IMR-90 (cell line): ENCODE measurements around the gene FAAP100. TPM values are rescaled to one million over a fixed set of nuclear protein-coding genes. Genes with fewer than 3 reads are reported as not detected.

Experiments used
- ATAC-seq: fragments of 200-7000 bp; cut with Tn5 transposase; 2 replicates; pipeline ENCODE4 v1.9.1; 2020; ENCODE audit warnings: low read depth, mild to moderate bottlenecking, moderate library complexity
- BruUV-seq: library from RNA; stranded (reverse); fragments of 400-500 nt; replicated peaks from 2 replicates; lab custom pipeline; 2021; lab: Mats Ljungman, UMichigan
- CTCF ChIA-PET: fragments of 300-600 bp; formaldehyde crosslinking; extraction: SDS; loops from one replicate; lab custom pipeline; 2021; ENCODE audit warnings: antibody characterized with exemption; lab: Yijun Ruan, JAX
- POLR2A ChIA-PET: fragments of 300-600 bp; sonication (Branson Sonifier 250); formaldehyde crosslinking; loops from one replicate; lab custom pipeline; 2022; ENCODE audit warnings: antibody characterized with exemption; ENCODE audit not compliant: unreplicated experiment; lab: Charles Lee
- DNase-seq: peaks from one replicate; pipeline ENCODE4 v3.0.0; 2013
- H2AFZ ChIP-seq: replicated peaks from 2 replicates; pipeline ENCODE3; 2013; ENCODE audit warnings: low read length, mild to moderate bottlenecking; ENCODE audit not compliant: poor library complexity
- H2AK5ac ChIP-seq: 2 replicates; pipeline ENCODE4 v1.6.1; 2013; ENCODE audit warnings: low read depth, low read length, inconsistent platforms
- H2AK9ac ChIP-seq: replicated peaks from 2 replicates; pipeline ENCODE3; 2013; ENCODE audit warnings: mild to moderate bottlenecking, low read depth, low read length, moderate library complexity; ENCODE audit not compliant: poor library complexity
- H2BK120ac ChIP-seq: 2 replicates; pipeline ENCODE4 v1.6.1; 2013; ENCODE audit warnings: low read depth, low read length, inconsistent platforms
- H2BK15ac ChIP-seq: 3 replicates; pipeline ENCODE4 v1.6.1; 2013; ENCODE audit warnings: low read depth, low read length, inconsistent platforms
- H2BK20ac ChIP-seq: 2 replicates; pipeline ENCODE4 v1.6.1; 2013; ENCODE audit warnings: low read depth, mild to moderate bottlenecking, inconsistent platforms, low read length, moderate library complexity
- H2BK5ac ChIP-seq: 2 replicates; pipeline ENCODE4 v1.6.1; 2013; ENCODE audit warnings: mild to moderate bottlenecking, low read depth, low read length, inconsistent platforms; ENCODE audit not compliant: poor library complexity, severe bottlenecking
- H3K14ac ChIP-seq: replicated peaks from 2 replicates; pipeline ENCODE4 v1.6.1; 2013; ENCODE audit warnings: low read depth, low read length, inconsistent platforms
- H3K18ac ChIP-seq: 2 replicates; pipeline ENCODE4 v1.6.1; 2013; ENCODE audit warnings: low read depth, low read length, control low read depth
- H3K23ac ChIP-seq: 2 replicates; pipeline ENCODE4 v1.6.1; 2013; ENCODE audit warnings: low read depth, low read length, inconsistent platforms
- H3K27ac ChIP-seq: 2 replicates; pipeline ENCODE4 v1.5.1; 2013; ENCODE audit warnings: mild to moderate bottlenecking, control low read depth, low read length; ENCODE audit not compliant: insufficient read depth
- H3K27me3 ChIP-seq: 2 replicates; pipeline ENCODE4 v1.6.1; 2013; ENCODE audit warnings: low read length; ENCODE audit not compliant: control insufficient read depth, insufficient read depth
- H3K36me3 ChIP-seq: 2 replicates; pipeline ENCODE4 v1.6.1; 2013; ENCODE audit warnings: low read length, mixed read lengths; ENCODE audit not compliant: control insufficient read depth, insufficient read depth
- H3K4ac ChIP-seq: 2 replicates; pipeline ENCODE4 v1.6.1; 2013; ENCODE audit warnings: low read depth, low read length, inconsistent platforms
- H3K4me1 ChIP-seq: 2 replicates; pipeline ENCODE4 v1.6.1; 2013; ENCODE audit warnings: low read length, mixed read lengths; ENCODE audit not compliant: control insufficient read depth, insufficient read depth
- H3K4me2 ChIP-seq: 2 replicates; pipeline ENCODE4 v1.6.1; 2013; ENCODE audit warnings: low read depth, mild to moderate bottlenecking, control low read depth, low read length, moderate library complexity
- H3K4me3 ChIP-seq: 2 replicates; pipeline ENCODE4 v1.5.1; 2013; ENCODE audit warnings: low read depth, mild to moderate bottlenecking, control low read depth, low read length, moderate library complexity; ENCODE audit not compliant: insufficient read depth
- H3K56ac ChIP-seq: 2 replicates; pipeline ENCODE4 v1.6.1; 2013; ENCODE audit warnings: low read length, inconsistent platforms; ENCODE audit not compliant: insufficient read depth; ENCODE audit errors: extremely low read depth
- H3K79me1 ChIP-seq, 2 experiments: 2 replicates each; pipeline ENCODE4 v1.6.1; 2013; ENCODE audit warnings: low read length in 2 of 2, inconsistent platforms in 1 of 2, low read depth in 1 of 2
- H3K9ac ChIP-seq: 2 replicates; pipeline ENCODE4 v1.6.1; 2013; ENCODE audit warnings: low read depth, low read length, control low read depth
- H3K9me1 ChIP-seq: 2 replicates; pipeline ENCODE4 v1.6.1; 2013; ENCODE audit warnings: low read length, inconsistent platforms; ENCODE audit not compliant: insufficient read depth
- H3K9me3 ChIP-seq: 2 replicates; pipeline ENCODE4 v1.6.1; 2013; ENCODE audit warnings: low read length; ENCODE audit not compliant: control insufficient read depth, insufficient read depth
- H4K20me1 ChIP-seq: 2 replicates; pipeline ENCODE4 v1.6.1; 2013; ENCODE audit warnings: low read length, inconsistent platforms; ENCODE audit not compliant: insufficient read depth
- H4K5ac ChIP-seq: 2 replicates; pipeline ENCODE4 v1.6.1; 2013; ENCODE audit warnings: mild to moderate bottlenecking, low read depth, low read length, control low read depth
- H4K8ac ChIP-seq, 2 experiments: 2 replicates each; pipeline ENCODE4 v1.6.1; 2013; ENCODE audit warnings: low read depth in 2 of 2, low read length in 2 of 2, control low read depth in 1 of 2, inconsistent platforms in 1 of 2
- H4K91ac ChIP-seq: 2 replicates; pipeline ENCODE4 v1.6.1; 2013; ENCODE audit warnings: low read depth, low read length, inconsistent platforms; ENCODE audit not compliant: insufficient read depth
- CEBPB ChIP-seq: IDR thresholded peaks from 2 replicates; pipeline ENCODE4 v1.6.1; 2012; ENCODE audit warnings: low read depth, low read length, improper control_type of control experiment
- MXI1 ChIP-seq: IDR thresholded peaks from 2 replicates; pipeline ENCODE4 v1.6.1; 2012; ENCODE audit warnings: low read depth, mild to moderate bottlenecking, low read length, moderate library complexity, borderline replicate concordance
- RFX5 ChIP-seq: IDR thresholded peaks from 2 replicates; pipeline ENCODE4 v1.8.0; 2012; ENCODE audit warnings: low read depth, mild to moderate bottlenecking, low read length, moderate library complexity
- WGBS, 2 experiments: methylation state at CpG; one replicate each; pipeline versions ENCODE4 v1.1.5 to v1.1.7; 2013; ENCODE audit warnings: missing lambda C conversion rate in 2 of 2; ENCODE audit not compliant: insufficient read length in 1 of 2; ENCODE audit errors: extremely low coverage in 2 of 2; 5-methylcytosine and 5-hydroxymethylcytosine counted together
- dilution Hi-C: fragments of 300-500 bp; cut with HindIII; formaldehyde crosslinking; loops from one replicate; pipeline ENCODE4 v1.14.3; 2018; ENCODE audit warnings: low sequenced_read_pairs; ENCODE audit not compliant: unreplicated experiment
- in situ Hi-C: fragments of 300-500 bp; cut with MboI; formaldehyde crosslinking; loops from 3 replicates; pipeline ENCODE4 v1.14.3; 2019; ENCODE audit warnings: low sequenced_read_pairs, inconsistent platforms, mixed read lengths
- intact Hi-C: fragments of 100-400 bp; cut with micrococcal nuclease; formaldehyde crosslinking; loops from 2 replicates; pipeline ENCODE4 v1.10.0; 2022
- polyA plus RNA-seq, 3 experiments: library from polyadenylated mRNA; depleted of rRNA; stranded (reverse); fragments of >200 nt; gene quantifications; 2 replicates each; pipeline ENCODE4 v1.2.3, GENCODE V29; 2012; ENCODE audit warnings: low replicate concordance in 1 of 3
- total RNA-seq: library from RNA; depleted of rRNA; stranded (reverse); fragments of >200 nt; gene quantifications from 2 replicates; pipeline ENCODE4 v1.2.3, GENCODE V29; 2012
- TF ChIP-seq, protein P1 (sequence below): conservative IDR thresholded peaks from 2 replicates; pipeline ENCODE4 v1.5.1; 2012; ENCODE audit warnings: mild to moderate bottlenecking, low read depth, low read length, improper control_type of control experiment

The FAAP100 gene
- total and polyA plus RNA-seq, 2 of the 4 experiments (the other 2 are of a cell fraction) = 7.9 to 24.8 TPM

DNA sequence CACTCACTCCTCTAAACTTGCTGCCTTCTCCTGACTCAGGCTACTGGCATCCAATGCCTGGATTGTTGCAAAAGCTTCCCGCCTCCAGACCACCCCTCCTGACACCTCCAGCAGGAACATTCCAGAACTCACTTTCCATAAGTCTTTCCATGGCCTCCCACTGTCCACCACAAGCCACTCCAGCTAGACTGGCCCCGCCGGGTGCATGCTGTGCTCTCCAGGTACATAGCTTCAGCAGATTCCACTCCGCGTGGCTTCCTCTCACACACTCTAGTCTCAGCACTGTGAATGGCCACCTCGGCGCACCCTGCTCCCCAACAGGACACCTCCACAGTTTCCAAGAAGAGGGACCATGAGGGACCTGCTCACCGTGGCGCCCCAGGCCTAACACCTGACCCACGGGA is 25.9 kb upstream of the FAAP100 start:
- peak; percentile 31 for DNase-seq
- intact Hi-C loops (no loop called here), dilution Hi-C loops (no loop called here), in situ Hi-C loops (no loop called here)
- peak overlapping the region; percentile 90 for H2BK5ac ChIP-seq
- peak overlapping the region; percentile 95 for H2AK5ac ChIP-seq
- H3K18ac ChIP-seq = no peak overlapping the region
- H3K9me1 ChIP-seq = peaks cover 60% of the 10 kb centered on the region
- ATAC-seq = no peak
- H3K9ac ChIP-seq = no peak overlapping the region
- no peak overlapping the region for H3K27ac ChIP-seq
- ChIA-PET POLR2A (interaction anchor here (0.9 kb wide), 1 partner anchor 12 kb away, joined by 3 read pairs; no protein-coding TSS in a partner anchor), CTCF (no interaction called here)
- peak overlapping the region; percentile 27 for H2AFZ ChIP-seq
- no peaks in the 10 kb centered on the region for H3K9me3 ChIP-seq
- no peak overlapping the region for H3K4me2 ChIP-seq
- peaks cover 37% of the 10 kb centered on the region for H3K4me1 ChIP-seq
- TF ChIP-seq RFX5 (no peak), MXI1 (no peak), CEBPB (peak; percentile 57)
- TF ChIP-seq, protein P1, sequence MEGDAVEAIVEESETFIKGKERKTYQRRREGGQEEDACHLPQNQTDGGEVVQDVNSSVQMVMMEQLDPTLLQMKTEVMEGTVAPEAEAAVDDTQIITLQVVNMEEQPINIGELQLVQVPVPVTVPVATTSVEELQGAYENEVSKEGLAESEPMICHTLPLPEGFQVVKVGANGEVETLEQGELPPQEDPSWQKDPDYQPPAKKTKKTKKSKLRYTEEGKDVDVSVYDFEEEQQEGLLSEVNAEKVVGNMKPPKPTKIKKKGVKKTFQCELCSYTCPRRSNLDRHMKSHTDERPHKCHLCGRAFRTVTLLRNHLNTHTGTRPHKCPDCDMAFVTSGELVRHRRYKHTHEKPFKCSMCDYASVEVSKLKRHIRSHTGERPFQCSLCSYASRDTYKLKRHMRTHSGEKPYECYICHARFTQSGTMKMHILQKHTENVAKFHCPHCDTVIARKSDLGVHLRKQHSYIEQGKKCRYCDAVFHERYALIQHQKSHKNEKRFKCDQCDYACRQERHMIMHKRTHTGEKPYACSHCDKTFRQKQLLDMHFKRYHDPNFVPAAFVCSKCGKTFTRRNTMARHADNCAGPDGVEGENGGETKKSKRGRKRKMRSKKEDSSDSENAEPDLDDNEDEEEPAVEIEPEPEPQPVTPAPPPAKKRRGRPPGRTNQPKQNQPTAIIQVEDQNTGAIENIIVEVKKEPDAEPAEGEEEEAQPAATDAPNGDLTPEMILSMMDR = no peak
- H3K4me3 ChIP-seq = no peak overlapping the region
- peak overlapping the region; percentile 68 for H2AK9ac ChIP-seq
- H3K4ac ChIP-seq = peak overlapping the region; percentile 94
- no TSS peak for BruUV-seq
- no peak overlapping the region for H2BK15ac ChIP-seq
- peak overlapping the region; percentile 83; the same call in 1 of the 2 replicates for H2BK120ac ChIP-seq
- H4K91ac ChIP-seq = 0 out of 2 replicates have a peak overlapping the region, but pooled peaks have one; percentile 39
- 0 out of 4 replicates have a peak overlapping the region, but pooled peaks of 1 of the 2 experiments have one; percentile 62 for H4K8ac ChIP-seq
- peak overlapping the region; percentile 84 for H3K14ac ChIP-seq
- no peaks in the 10 kb centered on the region for H3K27me3 ChIP-seq
- 93% methylated on average over 3 of the region's 10 CpGs; no CpG with 5 or more reads in 1 of the 2 experiments for WGBS, 2 experiments
- H3K56ac ChIP-seq = no peak overlapping the region
- peaks cover 59% of the 10 kb centered on the region for H4K20me1 ChIP-seq
- no peak overlapping the region for H3K23ac ChIP-seq
- H4K5ac ChIP-seq = no peak overlapping the region
- H2BK20ac ChIP-seq = peak overlapping the region; percentile 79; the same call in 1 of the 2 replicates
- peaks cover 43 to 94% of the 10 kb centered on the region in 2 experiments for H3K79me1 ChIP-seq
- H3K36me3 ChIP-seq = peaks cover 33% of the 10 kb centered on the region
